H1 (cell line): ENCODE measurements around the gene FERMT1. TPM values are rescaled to one million over a fixed set of nuclear protein-coding genes. Genes with fewer than 3 reads are reported as not detected.

Experiments used
- polyA plus RNA-seq, 7 experiments: library from polyadenylated mRNA; depleted of rRNA in 3 of 7; stranded (reverse) in 5 of 7; unstranded in 2 of 7; fragments of >200 nt in 5 of 7; fragments of 200-250 nt in 2 of 7; gene quantifications; 1 replicate in 5 of 7; 2 replicates in 1 of 7; 4 replicates in 1 of 7; pipeline versions ENCODE4 v1.2.1 to v1.2.3, GENCODE V29; 2011 to 2013; ENCODE audit warnings: missing spikeins in 2 of 7, mixed read lengths in 2 of 7
- total RNA-seq: library from RNA; stranded (reverse); fragmentation: NEBNext Ultra II Directional; extraction: Animal tissue kit (Norgen Biotek cat#: 25700); gene quantifications from 2 replicates; pipeline ENCODE4 v1.2.1, GENCODE V29; 2021
- TF ChIP-seq, protein P1 (sequence below): fragments of 300-600 bp; sonication (generic); IDR thresholded peaks from 2 replicates; pipeline ENCODE4 v1.7.1; 2012; ENCODE audit warnings: low read length, moderate library complexity, mild to moderate bottlenecking, inconsistent platforms; ENCODE audit not compliant: insufficient replicate concordance
- TF ChIP-seq, protein P2 (sequence below), 3 experiments: IDR thresholded peaks; 1 replicate in 2 of 3; 2 replicates in 1 of 3; pipeline versions ENCODE4 v1.5.1 to v1.6.1; 2011; ENCODE audit warnings: low read length in 3 of 3, mild to moderate bottlenecking in 3 of 3, inconsistent platforms in 2 of 3, low read depth in 1 of 3, moderate library complexity in 1 of 3; ENCODE audit not compliant: insufficient read depth in 1 of 3; ENCODE audit errors: control extremely low read depth in 1 of 3

Gene FERMT1
- total and polyA plus RNA-seq, 2 of the 8 experiments (the other 6 are each of a cell fraction or from before 2014, with no cell fraction given): 4.2 to 17.8 TPM

DNA sequence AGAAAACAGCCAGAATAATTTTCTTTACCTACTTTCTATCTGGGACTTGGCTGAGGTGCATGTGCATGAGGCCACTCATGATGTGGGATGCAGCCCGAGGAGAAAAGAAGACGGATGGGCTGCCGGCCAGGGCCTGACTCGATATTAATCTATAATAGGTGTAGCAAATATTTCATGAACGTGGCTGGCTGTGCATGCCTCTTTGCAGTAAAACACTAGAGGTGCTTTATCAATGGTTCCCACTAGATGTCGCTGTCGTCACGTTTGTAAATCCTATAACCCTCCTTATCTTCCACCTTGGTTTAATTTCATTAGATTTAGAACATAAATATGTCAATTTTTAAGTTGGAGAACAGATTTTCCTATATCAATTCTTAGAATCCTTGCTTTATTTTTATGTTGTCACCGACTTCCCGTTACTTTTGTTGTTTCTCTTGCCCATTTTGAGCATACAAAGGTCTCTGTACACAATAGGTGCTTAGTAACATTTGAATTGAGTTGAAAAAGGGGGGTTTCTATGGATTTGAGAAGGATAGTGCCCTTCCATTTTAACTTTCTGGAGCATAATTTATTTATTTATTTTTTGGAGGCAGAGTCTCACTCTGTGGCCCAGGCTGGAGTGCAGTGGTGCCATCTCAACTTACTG lies 19.6 kb upstream of the FERMT1 start (continued):
- TF ChIP-seq, protein P1, sequence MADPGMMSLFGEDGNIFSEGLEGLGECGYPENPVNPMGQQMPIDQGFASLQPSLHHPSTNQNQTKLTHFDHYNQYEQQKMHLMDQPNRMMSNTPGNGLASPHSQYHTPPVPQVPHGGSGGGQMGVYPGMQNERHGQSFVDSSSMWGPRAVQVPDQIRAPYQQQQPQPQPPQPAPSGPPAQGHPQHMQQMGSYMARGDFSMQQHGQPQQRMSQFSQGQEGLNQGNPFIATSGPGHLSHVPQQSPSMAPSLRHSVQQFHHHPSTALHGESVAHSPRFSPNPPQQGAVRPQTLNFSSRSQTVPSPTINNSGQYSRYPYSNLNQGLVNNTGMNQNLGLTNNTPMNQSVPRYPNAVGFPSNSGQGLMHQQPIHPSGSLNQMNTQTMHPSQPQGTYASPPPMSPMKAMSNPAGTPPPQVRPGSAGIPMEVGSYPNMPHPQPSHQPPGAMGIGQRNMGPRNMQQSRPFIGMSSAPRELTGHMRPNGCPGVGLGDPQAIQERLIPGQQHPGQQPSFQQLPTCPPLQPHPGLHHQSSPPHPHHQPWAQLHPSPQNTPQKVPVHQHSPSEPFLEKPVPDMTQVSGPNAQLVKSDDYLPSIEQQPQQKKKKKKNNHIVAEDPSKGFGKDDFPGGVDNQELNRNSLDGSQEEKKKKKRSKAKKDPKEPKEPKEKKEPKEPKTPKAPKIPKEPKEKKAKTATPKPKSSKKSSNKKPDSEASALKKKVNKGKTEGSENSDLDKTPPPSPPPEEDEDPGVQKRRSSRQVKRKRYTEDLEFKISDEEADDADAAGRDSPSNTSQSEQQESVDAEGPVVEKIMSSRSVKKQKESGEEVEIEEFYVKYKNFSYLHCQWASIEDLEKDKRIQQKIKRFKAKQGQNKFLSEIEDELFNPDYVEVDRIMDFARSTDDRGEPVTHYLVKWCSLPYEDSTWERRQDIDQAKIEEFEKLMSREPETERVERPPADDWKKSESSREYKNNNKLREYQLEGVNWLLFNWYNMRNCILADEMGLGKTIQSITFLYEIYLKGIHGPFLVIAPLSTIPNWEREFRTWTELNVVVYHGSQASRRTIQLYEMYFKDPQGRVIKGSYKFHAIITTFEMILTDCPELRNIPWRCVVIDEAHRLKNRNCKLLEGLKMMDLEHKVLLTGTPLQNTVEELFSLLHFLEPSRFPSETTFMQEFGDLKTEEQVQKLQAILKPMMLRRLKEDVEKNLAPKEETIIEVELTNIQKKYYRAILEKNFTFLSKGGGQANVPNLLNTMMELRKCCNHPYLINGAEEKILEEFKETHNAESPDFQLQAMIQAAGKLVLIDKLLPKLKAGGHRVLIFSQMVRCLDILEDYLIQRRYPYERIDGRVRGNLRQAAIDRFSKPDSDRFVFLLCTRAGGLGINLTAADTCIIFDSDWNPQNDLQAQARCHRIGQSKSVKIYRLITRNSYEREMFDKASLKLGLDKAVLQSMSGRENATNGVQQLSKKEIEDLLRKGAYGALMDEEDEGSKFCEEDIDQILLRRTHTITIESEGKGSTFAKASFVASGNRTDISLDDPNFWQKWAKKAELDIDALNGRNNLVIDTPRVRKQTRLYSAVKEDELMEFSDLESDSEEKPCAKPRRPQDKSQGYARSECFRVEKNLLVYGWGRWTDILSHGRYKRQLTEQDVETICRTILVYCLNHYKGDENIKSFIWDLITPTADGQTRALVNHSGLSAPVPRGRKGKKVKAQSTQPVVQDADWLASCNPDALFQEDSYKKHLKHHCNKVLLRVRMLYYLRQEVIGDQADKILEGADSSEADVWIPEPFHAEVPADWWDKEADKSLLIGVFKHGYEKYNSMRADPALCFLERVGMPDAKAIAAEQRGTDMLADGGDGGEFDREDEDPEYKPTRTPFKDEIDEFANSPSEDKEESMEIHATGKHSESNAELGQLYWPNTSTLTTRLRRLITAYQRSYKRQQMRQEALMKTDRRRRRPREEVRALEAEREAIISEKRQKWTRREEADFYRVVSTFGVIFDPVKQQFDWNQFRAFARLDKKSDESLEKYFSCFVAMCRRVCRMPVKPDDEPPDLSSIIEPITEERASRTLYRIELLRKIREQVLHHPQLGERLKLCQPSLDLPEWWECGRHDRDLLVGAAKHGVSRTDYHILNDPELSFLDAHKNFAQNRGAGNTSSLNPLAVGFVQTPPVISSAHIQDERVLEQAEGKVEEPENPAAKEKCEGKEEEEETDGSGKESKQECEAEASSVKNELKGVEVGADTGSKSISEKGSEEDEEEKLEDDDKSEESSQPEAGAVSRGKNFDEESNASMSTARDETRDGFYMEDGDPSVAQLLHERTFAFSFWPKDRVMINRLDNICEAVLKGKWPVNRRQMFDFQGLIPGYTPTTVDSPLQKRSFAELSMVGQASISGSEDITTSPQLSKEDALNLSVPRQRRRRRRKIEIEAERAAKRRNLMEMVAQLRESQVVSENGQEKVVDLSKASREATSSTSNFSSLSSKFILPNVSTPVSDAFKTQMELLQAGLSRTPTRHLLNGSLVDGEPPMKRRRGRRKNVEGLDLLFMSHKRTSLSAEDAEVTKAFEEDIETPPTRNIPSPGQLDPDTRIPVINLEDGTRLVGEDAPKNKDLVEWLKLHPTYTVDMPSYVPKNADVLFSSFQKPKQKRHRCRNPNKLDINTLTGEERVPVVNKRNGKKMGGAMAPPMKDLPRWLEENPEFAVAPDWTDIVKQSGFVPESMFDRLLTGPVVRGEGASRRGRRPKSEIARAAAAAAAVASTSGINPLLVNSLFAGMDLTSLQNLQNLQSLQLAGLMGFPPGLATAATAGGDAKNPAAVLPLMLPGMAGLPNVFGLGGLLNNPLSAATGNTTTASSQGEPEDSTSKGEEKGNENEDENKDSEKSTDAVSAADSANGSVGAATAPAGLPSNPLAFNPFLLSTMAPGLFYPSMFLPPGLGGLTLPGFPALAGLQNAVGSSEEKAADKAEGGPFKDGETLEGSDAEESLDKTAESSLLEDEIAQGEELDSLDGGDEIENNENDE: no peak
- TF ChIP-seq, protein P2, sequence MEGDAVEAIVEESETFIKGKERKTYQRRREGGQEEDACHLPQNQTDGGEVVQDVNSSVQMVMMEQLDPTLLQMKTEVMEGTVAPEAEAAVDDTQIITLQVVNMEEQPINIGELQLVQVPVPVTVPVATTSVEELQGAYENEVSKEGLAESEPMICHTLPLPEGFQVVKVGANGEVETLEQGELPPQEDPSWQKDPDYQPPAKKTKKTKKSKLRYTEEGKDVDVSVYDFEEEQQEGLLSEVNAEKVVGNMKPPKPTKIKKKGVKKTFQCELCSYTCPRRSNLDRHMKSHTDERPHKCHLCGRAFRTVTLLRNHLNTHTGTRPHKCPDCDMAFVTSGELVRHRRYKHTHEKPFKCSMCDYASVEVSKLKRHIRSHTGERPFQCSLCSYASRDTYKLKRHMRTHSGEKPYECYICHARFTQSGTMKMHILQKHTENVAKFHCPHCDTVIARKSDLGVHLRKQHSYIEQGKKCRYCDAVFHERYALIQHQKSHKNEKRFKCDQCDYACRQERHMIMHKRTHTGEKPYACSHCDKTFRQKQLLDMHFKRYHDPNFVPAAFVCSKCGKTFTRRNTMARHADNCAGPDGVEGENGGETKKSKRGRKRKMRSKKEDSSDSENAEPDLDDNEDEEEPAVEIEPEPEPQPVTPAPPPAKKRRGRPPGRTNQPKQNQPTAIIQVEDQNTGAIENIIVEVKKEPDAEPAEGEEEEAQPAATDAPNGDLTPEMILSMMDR (IDR thresholded peaks at IDR 0.05; ENCODE audit: control extremely low read depth in 1 of 3, insufficient read depth in 1 of 3, low read depth in 1 of 3, low read length in 3 of 3): peak in 2 of 3 experiments; percentile 53 to 67; a peak in 3 of 4 replicates
